GM19372 (cell line): Measurements from ENCODE around the gene YPEL4.

Experiments
- ATAC-seq: cut with Tn5 transposase; IDR thresholded peaks from one replicate; pipeline ENCODE4 v1.9.1; 2021; ENCODE audit warnings: mild to moderate bottlenecking, low read depth, moderate library complexity; ENCODE audit not compliant: unreplicated experiment

The YPEL4 gene

GRCh38 chr11:57634311-57634710 is 15.4 kb downstream of the YPEL4 start:
- ATAC-seq = no peak

- ATAC-seq = no peak
Measured at GRCh38 chr11:57633394-57634070, 16.2 kb downstream of the YPEL4 start.

DNA sequence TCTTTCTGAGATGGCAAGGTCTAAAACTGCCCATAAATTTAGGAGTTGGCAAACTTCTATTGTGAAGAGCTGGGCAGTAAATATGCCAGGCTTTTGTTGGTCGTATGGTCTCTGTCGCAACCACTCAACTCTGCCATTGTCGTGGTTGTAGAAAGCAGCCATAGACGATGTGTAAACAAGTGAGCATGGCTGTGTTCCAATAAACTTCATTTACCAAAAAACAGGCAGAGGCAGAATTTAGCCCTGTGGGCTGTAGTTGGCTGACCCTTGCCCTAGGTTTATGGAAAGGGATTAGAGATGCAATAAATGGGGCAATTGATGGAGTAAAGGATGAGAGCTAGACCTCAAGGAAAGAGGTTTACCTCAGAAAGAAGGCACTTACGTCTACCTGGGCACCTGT is 17.6 kb downstream of the YPEL4 start:
- ATAC-seq = no peak

DNA sequence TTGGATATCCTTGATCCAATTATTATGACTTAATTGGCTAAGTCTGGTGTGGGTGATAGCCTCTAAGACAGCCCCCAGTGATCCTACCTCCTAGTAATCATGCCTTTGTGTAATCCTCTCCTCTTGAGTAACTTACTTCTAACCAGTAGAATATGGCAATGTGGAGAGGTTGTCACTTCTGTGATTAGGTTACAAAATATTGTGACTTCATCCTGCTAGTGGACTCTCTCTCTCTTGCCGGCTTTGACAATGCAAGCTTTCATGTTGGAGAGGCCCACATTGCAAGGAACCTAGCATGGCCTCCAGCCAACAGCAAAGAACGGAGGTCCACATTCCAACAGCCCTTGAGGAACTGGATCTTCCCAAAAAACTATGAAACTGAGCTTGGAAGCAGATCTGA is 19.5 kb downstream of the YPEL4 start:
- no peak for ATAC-seq

DNA sequence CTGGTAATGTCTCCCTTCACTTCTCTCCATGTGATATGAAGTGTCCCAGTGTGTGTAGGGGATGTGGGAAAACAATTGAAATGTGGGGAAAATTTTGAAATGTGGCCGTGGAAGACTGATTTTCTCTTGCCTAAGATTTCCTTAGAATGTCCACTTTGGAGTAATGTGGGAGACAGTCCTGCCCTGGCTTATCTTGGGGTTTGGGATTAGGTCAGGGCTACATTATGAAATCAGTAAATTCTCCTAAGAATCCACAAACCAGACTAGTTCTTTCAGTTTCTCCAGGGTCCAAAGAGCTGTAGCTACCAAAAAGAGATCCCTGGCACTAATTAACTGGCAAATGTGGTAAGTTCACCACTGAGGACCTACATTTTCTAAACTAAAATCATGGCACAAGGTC is 22.8 kb downstream of the YPEL4 start:
- ATAC-seq = no peak

- ATAC-seq = no peak
Measured at GRCh38 chr11:57624864-57625263, 24.8 kb downstream of the YPEL4 start.

DNA sequence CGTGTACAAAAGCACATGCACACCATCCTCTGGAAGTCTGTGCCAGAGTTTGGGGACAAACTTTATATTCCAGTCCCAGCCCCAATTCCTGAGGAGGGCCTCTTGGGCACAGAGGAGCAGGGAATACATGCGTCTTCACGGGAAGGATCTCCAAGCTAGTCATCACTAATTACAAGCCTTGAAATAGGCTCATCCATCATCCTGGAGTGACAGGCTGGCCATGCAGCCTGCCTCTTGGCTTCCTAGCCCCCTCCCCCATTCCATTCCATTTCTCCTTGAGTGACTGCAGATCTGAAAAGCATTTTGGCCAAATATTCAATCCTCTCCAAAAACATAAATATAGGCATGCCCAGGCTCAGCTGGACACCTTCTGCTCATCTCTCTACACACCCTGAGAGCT is 27.4 kb downstream of the YPEL4 start:
- no peak for ATAC-seq

DNA sequence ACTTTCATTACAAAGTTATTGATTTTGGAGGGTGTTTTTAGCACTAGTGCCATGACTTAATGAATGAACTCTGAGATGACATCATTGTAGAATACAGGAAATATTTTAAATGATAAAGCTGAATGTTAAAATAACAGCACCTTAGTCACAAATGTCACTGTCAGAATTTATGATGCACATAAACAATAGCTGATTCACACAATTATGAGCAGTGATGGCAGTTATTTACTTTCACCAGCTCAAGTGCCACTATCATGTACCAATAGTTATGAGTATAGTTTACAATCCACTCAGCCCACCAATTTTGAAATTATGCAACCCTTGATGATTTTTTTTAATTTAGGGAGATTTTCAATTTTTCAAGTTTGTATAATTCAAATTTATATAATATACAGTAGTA is 29.2 kb downstream of the YPEL4 start:
- ATAC-seq = no peak

DNA sequence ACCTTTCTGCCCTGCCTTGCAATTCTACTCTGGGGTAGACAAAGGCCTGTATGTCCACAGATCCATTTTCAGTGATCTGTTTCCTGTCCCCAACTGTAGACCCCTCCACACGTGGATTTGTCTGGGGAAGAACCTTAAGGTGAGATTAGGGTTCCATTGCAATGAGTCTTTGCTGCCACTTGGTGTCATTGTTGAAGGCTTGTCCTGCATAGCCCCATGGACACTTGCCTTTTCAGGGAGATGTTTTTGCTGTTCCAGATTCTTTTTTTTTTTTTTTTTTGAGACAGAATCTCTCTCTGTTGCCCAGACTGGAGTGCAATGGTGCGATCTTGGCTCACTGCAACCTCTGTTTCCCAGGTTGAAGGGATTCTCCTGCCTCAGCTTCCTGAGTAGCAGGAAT is 30.4 kb downstream of the YPEL4 start:
- no peak for ATAC-seq

GRCh38 chr11:57618438-57618837 is 31.3 kb downstream of the YPEL4 start:
- no peak for ATAC-seq

DNA sequence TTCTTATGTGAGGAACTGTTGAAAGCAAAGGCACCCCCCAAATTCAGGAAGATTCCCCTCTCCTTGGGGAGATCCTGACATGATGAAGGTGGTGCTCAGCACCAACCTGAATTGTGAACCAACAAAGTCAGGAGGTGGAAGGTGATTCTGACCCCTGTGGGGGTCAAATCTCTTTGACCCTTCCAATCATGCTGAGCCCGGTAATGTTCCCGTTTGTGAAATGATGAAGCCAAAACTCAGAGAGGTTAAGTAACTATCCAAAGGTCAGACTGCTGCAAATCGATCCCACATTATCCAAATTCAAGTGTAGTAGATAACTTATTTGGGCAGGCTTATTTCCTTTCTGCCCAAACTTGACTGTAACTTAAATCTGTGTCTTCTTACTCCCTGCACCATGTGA is 33.1 kb downstream of the YPEL4 start:
- no peak for ATAC-seq

DNA sequence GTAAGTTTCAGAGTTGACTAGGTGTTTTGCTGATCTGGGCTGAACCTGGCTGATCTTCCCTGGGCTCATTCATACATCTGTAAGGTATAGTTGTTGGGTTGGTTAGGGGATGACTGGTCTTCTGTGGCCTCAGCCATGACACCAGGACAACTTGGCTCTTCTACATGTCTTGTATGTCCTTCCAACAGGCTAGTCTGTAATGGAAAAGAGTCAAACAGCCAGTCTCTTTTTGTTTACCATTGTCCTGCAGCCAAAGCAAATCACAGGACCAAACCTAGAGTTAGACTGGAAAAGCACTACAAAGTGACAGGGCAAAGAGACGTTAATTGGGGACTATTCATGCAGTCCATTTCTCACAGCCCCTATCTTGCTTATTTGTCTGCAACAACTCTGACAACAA is 34.4 kb downstream of the YPEL4 start:
- no peak for ATAC-seq

GRCh38 chr11:57614234-57614772 is 35.4 kb downstream of the YPEL4 start:
- no peak for ATAC-seq

DNA sequence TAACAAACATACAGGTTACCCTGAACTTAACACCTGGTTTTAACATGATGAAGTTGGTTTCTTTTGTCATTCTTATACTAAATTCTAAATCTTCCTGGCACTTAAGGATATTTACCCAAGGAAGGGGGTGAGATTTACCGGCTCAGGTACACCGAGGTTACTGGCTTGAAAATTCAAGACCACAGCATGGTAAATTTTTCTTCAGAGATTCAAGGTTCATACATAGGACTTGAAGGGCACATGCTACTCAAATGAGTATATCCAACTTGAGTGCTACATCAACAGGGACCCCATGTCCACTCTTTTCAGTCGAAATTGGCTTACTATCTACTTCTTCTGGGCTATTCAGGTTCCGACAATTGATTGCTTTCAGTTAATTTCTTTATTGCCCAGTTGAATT is 39.5 kb downstream of the YPEL4 start:
- no peak for ATAC-seq

DNA sequence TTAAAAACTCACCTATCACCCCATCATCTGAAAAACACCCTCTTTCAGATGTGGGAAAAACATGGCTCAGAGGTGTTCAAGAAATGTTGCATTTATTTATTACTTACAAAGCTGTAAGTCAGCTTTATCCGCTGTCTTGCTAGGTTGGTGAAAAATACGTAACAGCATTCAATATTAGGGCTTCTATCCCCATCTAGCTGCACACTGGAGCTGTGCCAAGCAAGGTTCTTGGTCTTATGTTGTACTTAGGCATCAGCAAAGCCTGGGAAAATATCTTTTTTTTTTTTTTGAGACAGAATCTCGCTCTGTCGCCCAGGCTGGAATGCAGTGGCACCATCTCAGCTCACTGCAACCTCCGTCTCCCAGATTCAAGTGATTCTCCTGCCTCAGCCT is 44.7 kb downstream of the YPEL4 start:
- ATAC-seq = no peak

DNA sequence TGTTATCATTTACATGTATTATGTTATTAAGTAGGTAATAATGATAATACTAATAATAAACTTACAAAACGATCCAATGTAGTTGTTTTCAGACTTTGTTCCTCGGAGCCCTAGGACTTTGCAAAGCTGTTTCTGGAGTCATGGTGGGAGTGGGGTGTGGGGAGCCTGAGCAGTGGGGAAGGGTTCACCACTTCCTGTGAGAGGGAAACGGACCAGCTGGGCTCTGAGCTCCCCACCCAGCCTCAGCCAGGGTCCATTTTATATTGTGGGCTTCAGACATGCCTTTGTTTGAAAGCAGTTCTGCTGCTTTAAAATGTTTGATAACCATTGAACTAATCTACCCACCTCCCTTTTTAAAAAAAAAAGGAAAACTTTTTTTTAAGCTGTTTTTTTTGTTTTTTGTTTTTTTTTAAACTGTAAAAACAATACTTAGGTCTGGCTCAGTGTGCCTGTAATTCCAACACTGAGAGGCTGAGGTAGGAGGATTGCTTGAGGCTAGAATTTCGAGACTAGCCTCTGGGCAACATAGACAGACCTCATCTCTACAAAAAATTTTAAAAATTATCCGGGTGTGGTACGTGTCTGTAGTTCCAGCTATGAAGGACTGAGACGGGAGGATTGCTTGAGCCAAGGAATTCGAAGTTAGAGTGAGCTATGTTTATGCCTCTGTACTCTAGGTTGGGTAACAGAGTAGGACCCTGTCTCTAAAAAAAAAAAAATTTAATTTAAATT is 45.2 kb downstream of the YPEL4 start:
- ATAC-seq = no peak

- no peak for ATAC-seq
Measured at GRCh38 chr11:57601297-57601696, 48.4 kb downstream of the YPEL4 start.

- ATAC-seq = no peak
Measured at GRCh38 chr11:57599381-57599780, 50.3 kb downstream of the YPEL4 start.

DNA sequence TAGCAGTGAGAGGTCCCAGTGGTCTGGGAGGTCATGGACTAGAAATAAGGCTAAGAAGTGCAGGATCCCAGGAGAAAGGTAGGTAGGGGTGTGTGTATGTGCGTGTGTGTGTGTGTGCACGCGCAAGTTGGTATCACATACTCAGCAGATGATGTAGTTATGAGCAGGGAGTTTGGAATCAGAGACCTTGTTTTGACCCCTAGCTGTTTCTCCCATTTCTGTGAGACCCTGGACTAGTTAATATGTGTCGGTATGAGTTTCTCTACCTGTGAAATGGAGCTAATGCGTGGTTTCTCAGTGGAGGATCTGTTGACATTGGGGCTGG is 50.9 kb downstream of the YPEL4 start:
- ATAC-seq = no peak

DNA sequence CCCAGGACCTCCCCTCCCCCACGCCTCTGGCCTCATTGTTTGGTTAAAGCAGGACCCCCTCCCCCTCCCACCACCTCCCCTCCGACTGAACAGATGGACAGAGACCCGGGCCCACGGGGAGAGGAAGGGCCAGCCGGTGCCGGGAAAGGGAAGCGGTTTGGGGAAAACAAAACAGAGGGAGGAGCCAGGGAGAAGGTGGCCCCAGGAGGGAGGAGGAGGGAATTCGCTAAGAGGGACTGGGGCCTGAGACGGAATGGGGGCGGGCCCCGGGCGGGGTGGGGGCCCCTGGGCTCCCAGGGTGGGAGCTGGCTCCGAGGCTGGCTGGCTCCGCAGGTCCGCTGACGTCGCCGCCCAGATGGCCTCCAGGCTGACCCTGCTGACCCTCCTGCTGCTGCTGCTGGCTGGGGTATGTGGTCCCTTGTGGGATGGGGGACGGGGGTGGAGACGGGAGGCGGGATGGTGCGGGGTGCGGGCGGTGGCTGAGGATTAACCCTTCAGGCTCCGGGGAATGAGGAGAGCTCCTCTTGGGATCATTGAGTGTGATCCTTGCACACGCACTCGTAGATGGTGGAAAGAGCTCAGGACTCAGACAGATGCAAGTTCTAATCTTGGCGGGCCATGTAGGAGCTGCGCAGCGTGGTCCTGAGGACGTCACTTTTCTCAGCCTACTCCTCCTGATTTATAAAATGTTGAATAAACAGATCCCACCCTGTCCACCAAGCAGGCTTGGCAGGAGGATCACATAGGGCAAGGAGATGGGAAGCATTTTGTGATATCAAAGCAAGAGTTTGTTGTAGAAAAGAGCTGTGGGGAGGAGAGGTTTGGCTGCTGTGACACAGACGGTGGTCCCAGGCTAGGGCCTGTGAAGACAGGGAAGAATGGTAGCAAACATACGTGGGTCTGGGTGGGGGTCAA is 51.5 kb downstream of the YPEL4 start:
- no peak for ATAC-seq

GRCh38 chr11:57597461-57597915 is 52.2 kb downstream of the YPEL4 start, which contains the start of gene SERPING1:
SERPING1 (plus strand) TSS chr11:57597685; CDS start chr11:57598271, 586 bp downstream.
- no peak for ATAC-seq
